Peyer's patch (tissue), 4 donors: ENCODE data around the gene PLAAT2.
"Not testable (repeated sequence)": the region's sequence is repeated elsewhere in the genome, so short reads cannot be mapped to it uniquely, and the experiment has no call there.

ENCODE experiments used
- POLR2A ChIP-seq, 2 donors: fragments of 450-650 bp; IDR thresholded peaks; one replicate each; pipeline ENCODE4 v1.5.1; 2017; ENCODE audit warnings: antibody characterized with exemption in 2 of 2, mild to moderate bottlenecking in 2 of 2, moderate library complexity in 2 of 2
- TF ChIP-seq, protein P1 (sequence below), 6 experiments: fragments of 450-650 bp in 4 of 6; fragments of 200-600 bp in 2 of 6; sonication (generic) in 1 of 6; IDR thresholded peaks; one replicate each; pipeline ENCODE4 v1.5.1; 2017 to 2019; ENCODE audit warnings: antibody characterized with exemption in 6 of 6, mild to moderate bottlenecking in 3 of 6, moderate library complexity in 1 of 6

DNA sequence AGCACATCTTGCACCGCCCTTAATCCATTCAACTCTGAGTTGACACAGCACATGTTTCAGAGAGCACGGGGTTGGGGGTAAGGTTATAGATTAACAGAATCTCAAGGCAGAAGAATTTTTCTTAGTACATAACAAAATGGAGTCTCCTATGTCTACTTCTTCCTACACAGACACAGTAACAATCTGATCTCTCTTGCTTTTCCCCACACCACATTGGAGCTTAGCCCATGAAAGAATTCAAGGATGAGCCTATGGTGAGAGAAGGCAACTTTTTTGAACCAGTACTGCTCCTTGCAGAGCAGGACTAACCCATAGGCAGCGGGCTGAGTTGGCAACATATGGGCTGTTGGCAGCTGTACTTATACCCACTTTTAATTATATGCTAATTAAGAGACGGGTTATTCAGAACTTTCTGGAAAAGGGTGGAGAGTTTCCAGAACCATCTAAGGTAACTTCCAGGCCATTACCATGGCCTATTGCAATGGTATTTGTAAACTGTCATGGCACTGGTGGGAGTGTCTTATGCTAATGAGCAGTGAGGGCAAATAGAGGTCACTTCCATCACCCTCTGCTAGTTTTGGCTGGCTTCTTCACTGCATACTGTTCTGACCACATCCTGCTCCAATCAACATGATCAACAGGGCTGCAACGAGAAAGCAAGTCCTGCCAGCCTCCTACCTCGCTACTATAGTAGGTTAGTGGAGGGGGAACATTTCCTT lies 31.9 kb downstream of the PLAAT2 start:
- not testable (repeated sequence) for TF ChIP-seq POLR2A (IDR thresholded peaks at IDR 0.05)
- TF ChIP-seq, protein P1, sequence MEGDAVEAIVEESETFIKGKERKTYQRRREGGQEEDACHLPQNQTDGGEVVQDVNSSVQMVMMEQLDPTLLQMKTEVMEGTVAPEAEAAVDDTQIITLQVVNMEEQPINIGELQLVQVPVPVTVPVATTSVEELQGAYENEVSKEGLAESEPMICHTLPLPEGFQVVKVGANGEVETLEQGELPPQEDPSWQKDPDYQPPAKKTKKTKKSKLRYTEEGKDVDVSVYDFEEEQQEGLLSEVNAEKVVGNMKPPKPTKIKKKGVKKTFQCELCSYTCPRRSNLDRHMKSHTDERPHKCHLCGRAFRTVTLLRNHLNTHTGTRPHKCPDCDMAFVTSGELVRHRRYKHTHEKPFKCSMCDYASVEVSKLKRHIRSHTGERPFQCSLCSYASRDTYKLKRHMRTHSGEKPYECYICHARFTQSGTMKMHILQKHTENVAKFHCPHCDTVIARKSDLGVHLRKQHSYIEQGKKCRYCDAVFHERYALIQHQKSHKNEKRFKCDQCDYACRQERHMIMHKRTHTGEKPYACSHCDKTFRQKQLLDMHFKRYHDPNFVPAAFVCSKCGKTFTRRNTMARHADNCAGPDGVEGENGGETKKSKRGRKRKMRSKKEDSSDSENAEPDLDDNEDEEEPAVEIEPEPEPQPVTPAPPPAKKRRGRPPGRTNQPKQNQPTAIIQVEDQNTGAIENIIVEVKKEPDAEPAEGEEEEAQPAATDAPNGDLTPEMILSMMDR (IDR thresholded peaks at IDR 0.05): not testable (repeated sequence)
